ENCODE data around the gene SLC1A4.

- TF ChIP-seq CTCF (IDR thresholded peaks at IDR 0.05) (no peak), POLR2AphosphoS5 (IDR thresholded peaks at IDR 0.05; ENCODE audit: low read depth, low read length) (no peak), REST (IDR thresholded peaks at IDR 0.05; ENCODE audit: insufficient read depth in 1 of 2, low read depth in 2 of 2, low read length in 1 of 2) (no peak), TCF7L2 (IDR thresholded peaks at IDR 0.05; ENCODE audit: low read depth, low read length) (no peak)
Measured at GRCh38 chr2:64999754-65000153, 10.6 kb downstream of the SLC1A4 start.

Measured in Panc1 (cell line).